ENCODE data around the gene CEP85L. TPM values are rescaled to one million over a fixed set of nuclear protein-coding genes. Genes with fewer than 3 reads are reported as not detected.

The CEP85L gene
- total RNA-seq, 1 donor from 2014 or later, result 21.8 TPM

GRCh38 chr6:118598324-118598723 lies 53.1 kb downstream of the CEP85L start:
- no peak overlapping the region for H3K4me3 Mint-ChIP-seq
- ChIA-PET POLR2A (no interaction called here), CTCF (interaction anchor here (1.2 kb wide), 1 partner anchor 33 kb away, joined by 4 read pairs; no protein-coding TSS in a partner anchor)
- no peaks in the 10 kb centered on the region for H3K27me3 Mint-ChIP-seq
- H3K9me3 Mint-ChIP-seq, result no peaks in the 10 kb centered on the region
- TF ChIP-seq, protein P1, sequence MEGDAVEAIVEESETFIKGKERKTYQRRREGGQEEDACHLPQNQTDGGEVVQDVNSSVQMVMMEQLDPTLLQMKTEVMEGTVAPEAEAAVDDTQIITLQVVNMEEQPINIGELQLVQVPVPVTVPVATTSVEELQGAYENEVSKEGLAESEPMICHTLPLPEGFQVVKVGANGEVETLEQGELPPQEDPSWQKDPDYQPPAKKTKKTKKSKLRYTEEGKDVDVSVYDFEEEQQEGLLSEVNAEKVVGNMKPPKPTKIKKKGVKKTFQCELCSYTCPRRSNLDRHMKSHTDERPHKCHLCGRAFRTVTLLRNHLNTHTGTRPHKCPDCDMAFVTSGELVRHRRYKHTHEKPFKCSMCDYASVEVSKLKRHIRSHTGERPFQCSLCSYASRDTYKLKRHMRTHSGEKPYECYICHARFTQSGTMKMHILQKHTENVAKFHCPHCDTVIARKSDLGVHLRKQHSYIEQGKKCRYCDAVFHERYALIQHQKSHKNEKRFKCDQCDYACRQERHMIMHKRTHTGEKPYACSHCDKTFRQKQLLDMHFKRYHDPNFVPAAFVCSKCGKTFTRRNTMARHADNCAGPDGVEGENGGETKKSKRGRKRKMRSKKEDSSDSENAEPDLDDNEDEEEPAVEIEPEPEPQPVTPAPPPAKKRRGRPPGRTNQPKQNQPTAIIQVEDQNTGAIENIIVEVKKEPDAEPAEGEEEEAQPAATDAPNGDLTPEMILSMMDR (IDR thresholded peaks at IDR 0.05), result no peak
- intact Hi-C loops (cut with micrococcal nuclease), result no loop called here
- DNase-seq, result no peak
- no peak for ATAC-seq (ENCODE audit: low read depth)
- no peak overlapping the region for H3K27ac Mint-ChIP-seq
- peaks cover 12% of the 10 kb centered on the region for H3K36me3 Mint-ChIP-seq (ENCODE audit: low read depth)
- no peaks in the 10 kb centered on the region for H3K4me1 Mint-ChIP-seq

- ChIA-PET CTCF (no interaction called here), POLR2A (no interaction called here)
- Mint-ChIP-seq H3K27ac (no peak overlapping the region), H3K36me3 (ENCODE audit: low read depth) (peaks cover 12% of the 10 kb centered on the region), H3K4me3 (no peak overlapping the region), H3K27me3 (no peaks in the 10 kb centered on the region), H3K4me1 (no peaks in the 10 kb centered on the region), H3K9me3 (no peaks in the 10 kb centered on the region)
- TF ChIP-seq, protein P1 (IDR thresholded peaks at IDR 0.05), result no peak
- intact Hi-C loops (cut with micrococcal nuclease), result no loop called here
- DNase-seq, result no peak
- ATAC-seq (ENCODE audit: low read depth), result no peak
Observed at GRCh38 chr6:118597636-118598035, 53.8 kb downstream of the CEP85L start.

GRCh38 chr6:118596774-118597320 lies 54.5 kb downstream of the CEP85L start:
- TF ChIP-seq, protein P1 (IDR thresholded peaks at IDR 0.05), result no peak
- ChIA-PET CTCF (no interaction called here), POLR2A (no interaction called here)
- no peak for ATAC-seq (ENCODE audit: low read depth)
- H3K9me3 Mint-ChIP-seq, result no peaks in the 10 kb centered on the region
- H3K27ac Mint-ChIP-seq, result no peak overlapping the region
- H3K27me3 Mint-ChIP-seq, result no peaks in the 10 kb centered on the region
- no peaks in the 10 kb centered on the region for H3K4me1 Mint-ChIP-seq
- peaks cover 7% of the 10 kb centered on the region for H3K36me3 Mint-ChIP-seq (ENCODE audit: low read depth)
- intact Hi-C loops (cut with micrococcal nuclease), result no loop called here
- H3K4me3 Mint-ChIP-seq, result no peak overlapping the region
- DNase-seq, result no peak

DNA sequence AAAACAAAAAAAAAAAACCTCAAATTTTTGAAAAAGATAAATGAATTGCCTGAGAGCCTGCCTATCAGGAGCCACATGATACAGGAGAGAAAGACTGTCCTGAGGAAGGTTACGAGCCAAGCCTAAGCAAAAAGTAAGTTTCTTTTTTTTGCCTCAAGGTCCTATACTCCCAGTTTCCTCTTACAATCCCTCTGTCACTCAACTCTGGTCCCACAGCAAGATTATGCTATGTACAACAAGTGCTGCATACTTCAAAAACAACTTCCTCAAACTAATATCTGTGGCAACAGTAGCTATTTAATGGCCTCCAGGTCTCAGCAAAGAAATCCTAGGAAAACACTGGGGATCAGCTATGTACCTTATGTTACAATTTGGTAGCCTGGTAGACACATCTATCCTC lies 56.5 kb downstream of the CEP85L start:
- ATAC-seq (ENCODE audit: low read depth) (no peak), DNase-seq (no peak)
- Mint-ChIP-seq H3K4me3 (no peak overlapping the region), H3K27ac (no peak overlapping the region), H3K4me1 (no peaks in the 10 kb centered on the region), H3K9me3 (no peaks in the 10 kb centered on the region), H3K36me3 (ENCODE audit: low read depth) (peaks cover 16% of the 10 kb centered on the region), H3K27me3 (no peaks in the 10 kb centered on the region)
- ChIA-PET POLR2A (no interaction called here), CTCF (interaction anchor here (1.2 kb wide), 1 partner anchor 29 kb away, joined by 3 read pairs; no protein-coding TSS in a partner anchor)
- TF ChIP-seq, protein P1 (IDR thresholded peaks at IDR 0.05), result no peak
- intact Hi-C loops (cut with micrococcal nuclease), result no loop called here

DNA sequence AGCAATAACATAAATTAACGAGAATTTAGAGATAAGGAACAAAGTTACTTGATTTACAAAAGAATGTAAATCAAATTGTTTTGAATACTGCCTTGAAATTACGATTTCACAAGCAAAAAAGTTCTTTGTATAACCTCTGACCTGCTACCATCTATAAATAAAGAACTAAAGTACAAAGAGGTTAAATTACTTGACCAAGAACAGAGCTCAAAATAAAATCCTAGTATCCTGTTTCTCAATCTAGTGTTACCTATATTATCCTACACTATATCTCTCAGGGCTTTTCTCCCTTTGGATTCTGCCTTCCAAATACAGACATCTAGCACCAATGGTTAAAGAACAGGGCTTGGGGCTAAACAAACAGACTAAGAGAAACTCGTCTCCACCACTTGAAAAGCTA lies 59.5 kb downstream of the CEP85L start:
- no peaks in the 10 kb centered on the region for H3K4me1 Mint-ChIP-seq
- no peaks in the 10 kb centered on the region for H3K27me3 Mint-ChIP-seq
- no peak for ATAC-seq (ENCODE audit: low read depth)
- H3K4me3 Mint-ChIP-seq, result no peak overlapping the region
- CTCF ChIA-PET, result interaction anchor here (1.1 kb wide), 1 partner anchor 11 kb away, joined by 3 read pairs; no protein-coding TSS in a partner anchor
- DNase-seq, result no peak
- TF ChIP-seq, protein P1 (IDR thresholded peaks at IDR 0.05), result no peak
- POLR2A ChIA-PET, result no interaction called here
- intact Hi-C loops (cut with micrococcal nuclease), result no loop called here
- H3K27ac Mint-ChIP-seq, result no peak overlapping the region
- no peaks in the 10 kb centered on the region for H3K9me3 Mint-ChIP-seq
- H3K36me3 Mint-ChIP-seq (ENCODE audit: low read depth), result peaks cover 22% of the 10 kb centered on the region

Measured in activated B cell treated with CpG ODN at 0.5 μM for 24 hours (primary cell).